ENCODE data around the gene TRIM67.
A peak's percentile ranks its signal among the peaks of the same experiment; 100 is the strongest.

Gene TRIM67

GRCh38 chr1:231159202-231159962 lies 2.5 kb upstream of the TRIM67 start:
- DNase-seq: no peak

- DNase-seq: no peak
Measured at GRCh38 chr1:231159963-231160761, 1.7 kb upstream of the TRIM67 start.

DNA sequence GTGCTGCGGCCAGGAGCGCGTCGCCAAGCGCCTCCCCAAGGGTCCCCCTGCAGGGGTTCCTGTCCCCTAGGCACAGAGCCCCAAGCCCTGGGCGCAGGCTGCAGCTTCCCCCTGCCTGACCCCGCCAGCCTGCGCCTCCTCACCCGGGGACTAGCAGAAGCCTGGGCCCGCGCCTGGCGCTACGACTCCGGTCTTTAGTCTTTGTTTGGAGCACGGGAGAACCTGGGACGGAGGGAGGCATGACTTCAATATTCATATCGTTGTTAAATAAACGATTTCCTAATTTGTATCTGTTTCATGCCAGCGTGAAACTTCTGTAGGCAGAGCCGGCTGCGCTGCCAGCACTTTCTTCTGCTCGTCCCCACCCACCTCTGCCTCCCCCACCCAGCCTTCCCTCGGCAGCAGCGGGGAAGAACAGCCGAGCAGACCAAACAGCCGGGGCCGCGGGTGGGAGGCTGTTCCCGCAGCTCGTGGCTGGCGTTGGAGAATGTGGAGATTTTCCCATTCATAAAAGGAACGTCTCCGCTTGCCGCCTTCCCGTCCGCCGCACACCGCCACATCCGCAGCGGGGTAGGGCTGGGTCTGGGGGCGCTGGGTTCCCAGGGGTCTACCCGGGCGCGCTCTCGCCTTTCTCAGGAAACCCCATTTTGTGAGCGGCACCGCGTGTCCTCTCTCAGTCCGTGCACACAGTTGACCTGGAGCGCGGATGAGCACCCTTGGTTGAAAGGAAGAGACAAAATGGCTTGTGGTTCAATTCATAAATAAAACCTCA lies 777 bp upstream of the TRIM67 start:
- no peak for DNase-seq

DNA sequence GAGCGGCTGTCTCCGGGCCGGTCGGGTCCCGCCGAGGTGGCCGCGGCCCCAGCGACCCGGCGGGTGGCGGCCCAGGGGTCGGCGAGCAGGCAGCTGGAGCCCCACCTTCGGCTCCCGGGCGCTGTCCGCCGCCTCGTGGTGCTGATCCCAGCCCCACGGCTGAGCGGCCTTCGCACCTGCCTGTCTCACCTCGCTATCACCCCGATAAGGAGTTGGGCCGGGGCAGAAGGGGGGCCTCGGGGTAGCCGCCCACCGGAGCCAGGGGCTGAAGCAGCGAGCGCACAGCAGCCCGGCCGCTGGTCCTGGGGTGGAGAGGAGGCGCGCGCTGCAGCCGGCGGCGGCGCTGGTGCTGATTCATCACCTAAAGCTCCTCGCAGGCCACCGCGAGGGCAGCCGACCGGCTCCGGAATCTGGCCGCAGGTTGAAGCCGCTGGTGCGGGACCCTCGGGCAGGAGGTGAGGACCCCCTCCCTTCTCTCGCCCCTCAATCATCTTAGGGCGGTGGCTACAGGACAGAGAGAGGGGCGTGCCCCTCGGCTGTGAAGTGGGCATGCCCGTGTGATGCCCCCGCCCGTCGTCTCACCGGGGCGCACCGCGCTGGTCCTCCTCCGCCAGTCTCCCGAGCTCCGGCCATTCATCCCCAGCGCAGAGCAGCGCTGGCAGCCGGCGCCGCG lies 575 bp downstream of the TRIM67 start:
- peak; percentile 48 for DNase-seq

- peak; percentile 7 for DNase-seq
Measured at GRCh38 chr1:231162970-231163829, 1.3 kb downstream of the TRIM67 start.

GRCh38 chr1:231163830-231164427 lies 2.1 kb downstream of the TRIM67 start:
- no peak for DNase-seq

GRCh38 chr1:231165371-231165770 lies 3.5 kb downstream of the TRIM67 start:
- no peak for DNase-seq

DNA sequence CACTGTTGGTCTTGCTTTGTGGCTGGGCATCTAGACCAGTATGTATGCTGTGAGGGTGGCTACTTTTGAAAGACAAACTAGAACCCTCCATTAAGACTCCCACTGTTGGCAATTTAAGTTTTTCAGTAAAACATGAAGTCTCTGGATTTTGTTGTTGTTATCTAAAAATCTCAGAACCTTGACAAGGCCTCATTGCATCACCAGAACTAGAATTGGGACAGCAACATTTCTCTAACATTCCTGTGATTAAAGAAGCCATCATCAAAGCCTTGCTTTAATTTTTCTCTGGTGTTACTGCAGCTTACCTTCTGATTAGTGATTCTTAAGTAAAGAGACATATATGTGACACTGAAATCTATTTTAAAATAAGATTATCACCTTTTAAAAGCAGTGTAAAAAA lies 4.5 kb downstream of the TRIM67 start:
- DNase-seq: no peak

- no peak for DNase-seq
Measured at GRCh38 chr1:231170875-231171274, 9.0 kb downstream of the TRIM67 start.

GRCh38 chr1:231171623-231172197 lies 9.9 kb downstream of the TRIM67 start:
- no peak for DNase-seq

DNA sequence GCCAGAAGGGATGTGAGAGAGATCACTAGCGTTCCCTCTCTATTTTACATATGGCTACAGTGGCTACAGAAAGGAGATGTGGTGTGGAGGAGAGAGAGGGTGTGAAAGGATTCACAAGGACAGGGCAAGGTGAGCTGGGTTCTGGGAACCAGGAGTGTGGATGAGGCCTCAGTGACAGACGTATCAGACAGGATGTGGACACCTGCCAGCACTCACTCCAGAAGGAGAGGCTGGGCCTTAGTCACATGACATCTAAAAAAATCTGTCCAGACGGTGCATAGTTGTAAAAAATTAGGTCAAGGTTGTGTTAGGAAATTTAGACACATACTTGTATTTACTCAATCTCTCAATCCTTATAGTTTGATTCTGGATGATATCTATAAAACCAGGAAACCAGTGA lies 10.6 kb downstream of the TRIM67 start:
- DNase-seq: no peak

DNA sequence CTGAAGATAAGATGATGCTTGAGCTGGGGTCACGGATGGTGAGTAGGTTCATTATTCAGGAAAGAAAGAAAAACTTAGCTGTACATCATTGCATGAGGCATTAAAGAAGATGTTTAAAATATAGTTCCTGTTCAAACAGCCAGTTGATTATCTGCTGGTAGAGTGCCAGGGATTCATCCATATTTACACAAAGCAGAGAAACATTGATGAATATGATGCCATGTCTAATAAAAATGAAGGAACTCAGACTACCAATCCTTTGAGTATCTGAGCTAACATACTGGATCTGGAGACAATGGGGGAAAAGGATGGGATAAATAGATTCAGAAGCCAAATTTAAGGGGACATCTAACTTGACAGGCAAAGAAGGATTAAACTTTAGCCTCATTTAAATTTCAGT lies 14.6 kb downstream of the TRIM67 start:
- no peak for DNase-seq

GRCh38 chr1:231177226-231177625 lies 15.4 kb downstream of the TRIM67 start:
- DNase-seq: no peak

GRCh38 chr1:231177936-231178335 lies 16.1 kb downstream of the TRIM67 start:
- no peak for DNase-seq

DNA sequence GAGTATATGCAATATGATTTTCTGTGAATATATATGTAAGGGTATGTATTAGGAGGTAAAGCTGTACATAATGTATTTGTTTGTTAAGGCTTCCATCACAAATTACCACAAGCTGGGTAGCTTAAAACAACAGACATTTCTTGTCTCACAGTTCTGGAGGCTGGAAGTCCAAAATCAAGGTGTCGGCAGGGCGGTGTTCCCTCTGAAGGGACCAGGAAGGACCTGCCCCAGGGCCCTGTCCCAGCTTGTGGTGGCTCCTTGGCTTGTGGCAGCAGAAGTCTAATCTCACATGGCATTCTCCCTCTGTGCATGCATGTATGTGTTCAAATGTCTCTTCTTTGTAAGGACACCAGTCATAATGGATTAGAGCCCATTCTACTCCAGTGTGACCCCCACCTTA lies 17.1 kb downstream of the TRIM67 start:
- no peak for DNase-seq

DNA sequence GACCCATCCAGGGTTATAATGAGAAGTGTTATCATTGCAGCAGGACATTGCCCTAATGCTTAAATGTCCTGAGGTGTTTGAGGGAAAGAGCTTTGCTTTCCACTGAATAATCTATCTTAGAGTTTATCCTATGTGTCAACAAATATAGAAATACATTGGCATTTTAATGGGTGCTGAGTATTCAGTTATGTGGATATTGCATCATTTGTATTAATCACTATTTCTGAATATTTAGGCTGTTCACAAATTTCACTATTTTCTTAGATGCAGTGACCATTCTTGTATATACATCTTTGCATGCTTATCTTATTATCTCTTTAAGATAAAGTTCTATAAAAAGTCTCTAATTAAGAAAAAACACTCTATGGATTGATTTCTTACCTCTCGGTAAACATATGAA lies 18.2 kb downstream of the TRIM67 start:
- no peak for DNase-seq

DNA sequence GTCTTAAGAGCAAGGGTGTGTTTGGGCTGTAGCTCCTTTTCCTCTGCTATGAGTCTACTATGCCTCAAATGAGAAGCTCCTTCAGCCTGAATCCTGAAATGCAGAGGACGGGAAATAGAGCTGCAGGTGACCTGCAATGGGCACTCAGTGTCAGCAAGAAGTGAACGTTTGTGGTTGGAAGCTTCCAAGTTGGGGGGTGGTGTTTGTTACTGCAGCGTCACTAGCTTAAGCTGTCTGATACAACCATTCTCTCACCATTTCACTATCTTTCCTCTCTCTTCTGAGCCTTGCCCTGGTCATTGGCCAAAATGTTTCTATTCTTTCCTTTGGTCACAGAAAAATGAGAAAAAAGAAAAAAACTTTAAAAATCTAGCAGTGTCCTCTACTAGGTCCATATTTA lies 19.4 kb downstream of the TRIM67 start:
- DNase-seq: no peak

DNA sequence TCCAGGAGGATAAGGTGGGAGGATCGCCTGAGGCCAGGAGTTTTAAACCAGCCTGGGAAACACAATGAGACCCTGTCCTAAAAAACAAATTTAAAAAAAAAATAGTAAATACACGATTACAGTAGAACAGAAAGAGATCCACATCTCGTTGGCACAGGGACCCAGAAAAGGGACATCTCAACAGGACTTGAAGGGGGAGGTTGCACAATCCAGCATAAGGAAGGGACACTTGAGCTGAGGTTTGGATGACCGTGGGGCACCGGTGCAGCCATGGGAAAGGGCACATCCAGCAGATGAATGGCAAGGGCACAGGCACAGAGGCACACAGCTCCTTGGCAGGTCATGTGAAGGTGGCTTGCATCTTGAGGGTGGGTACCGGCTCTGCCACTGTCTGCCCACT lies 20.5 kb downstream of the TRIM67 start:
- no peak for DNase-seq

DNA sequence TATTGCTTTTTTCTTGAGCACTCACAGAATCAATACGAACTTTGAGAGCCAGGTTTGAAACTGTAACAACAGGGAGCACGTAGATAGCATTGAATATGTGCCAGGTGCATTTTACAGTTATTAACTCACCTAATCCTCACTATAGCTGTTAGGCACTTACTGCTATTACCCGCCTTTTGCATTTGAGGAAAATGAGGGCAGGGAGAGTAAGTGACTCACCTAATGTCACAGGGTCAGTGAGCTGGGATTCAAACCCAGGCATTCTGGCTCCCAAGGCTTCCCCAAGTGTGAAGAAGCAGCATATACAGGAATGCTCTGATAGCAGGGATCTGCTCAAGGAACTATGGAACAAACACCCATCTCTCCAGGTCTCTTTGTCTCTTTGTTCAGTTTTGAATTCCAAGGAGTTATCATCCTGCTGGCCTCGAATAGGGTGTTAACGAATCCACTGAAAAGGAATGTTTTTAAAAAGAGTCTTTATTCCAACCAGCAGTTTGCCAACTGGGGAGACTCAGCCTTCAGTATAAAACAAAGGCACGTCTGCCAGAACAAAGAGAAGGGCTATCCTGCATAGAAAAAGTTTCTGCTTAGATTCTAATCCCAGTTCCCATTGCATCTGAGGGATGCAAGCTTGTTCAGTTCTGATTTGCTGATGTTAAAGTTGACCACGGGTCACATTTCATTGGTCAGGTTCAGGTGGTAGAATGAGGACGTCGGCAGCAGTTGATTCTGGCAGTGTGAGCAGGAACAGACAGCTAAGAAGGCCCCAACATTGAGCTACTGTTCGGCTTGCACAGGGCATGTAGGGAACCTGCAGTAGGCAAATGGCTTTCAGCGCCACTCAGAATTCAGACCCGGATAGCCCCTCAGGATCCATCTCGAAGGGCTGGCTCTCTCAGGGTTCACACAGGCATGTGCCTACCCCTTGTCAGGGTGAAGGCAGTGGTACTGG lies 22.1 kb downstream of the TRIM67 start:
- DNase-seq: no peak

GRCh38 chr1:231184891-231185290 lies 23.0 kb downstream of the TRIM67 start:
- DNase-seq: no peak
